ENCODE measurements around the gene MCUR1.

Gene MCUR1

GRCh38 chr6:13813026-13813425 is 1.3 kb downstream of the MCUR1 start:
- H3K4me3 ChIP-seq (ENCODE audit: severe bottlenecking): peak overlapping the region; percentile 72
- 0 out of 2 replicates have a peak, but pooled peaks cover 5% of the 10 kb centered on the region for H3K36me3 ChIP-seq (ENCODE audit: low read depth)
- H3K27ac ChIP-seq (ENCODE audit: poor library complexity, severe bottlenecking): peak overlapping the region; percentile 71
- peaks cover 10% of the 10 kb centered on the region for H3K4me1 ChIP-seq (ENCODE audit: insufficient read depth, poor library complexity, severe bottlenecking)
- no peak for TF ChIP-seq CTCF (IDR thresholded peaks at IDR 0.05; ENCODE audit: poor library complexity, severe bottlenecking)
- no peaks in the 10 kb centered on the region for H3K9me3 ChIP-seq (ENCODE audit: severe bottlenecking)
- ATAC-seq (ENCODE audit: low read depth) (no peak), DNase-seq (ENCODE audit: low spot score) (no peak)
- no peaks in the 10 kb centered on the region for H3K27me3 ChIP-seq (ENCODE audit: insufficient read depth, poor library complexity, severe bottlenecking)

GRCh38 chr6:13812359-13812642 is 2.1 kb downstream of the MCUR1 start:
- H3K4me3 ChIP-seq (ENCODE audit: severe bottlenecking): no peak overlapping the region
- no peaks in the 10 kb centered on the region for H3K27me3 ChIP-seq (ENCODE audit: insufficient read depth, poor library complexity, severe bottlenecking)
- no peak for TF ChIP-seq CTCF (IDR thresholded peaks at IDR 0.05; ENCODE audit: poor library complexity, severe bottlenecking)
- ATAC-seq (ENCODE audit: low read depth) (no peak), DNase-seq (ENCODE audit: low spot score) (no peak)
- H3K36me3 ChIP-seq (ENCODE audit: low read depth): 0 out of 2 replicates have a peak, but pooled peaks cover 5% of the 10 kb centered on the region
- H3K4me1 ChIP-seq (ENCODE audit: insufficient read depth, poor library complexity, severe bottlenecking): peaks cover 10% of the 10 kb centered on the region
- H3K27ac ChIP-seq (ENCODE audit: poor library complexity, severe bottlenecking): no peak overlapping the region
- no peaks in the 10 kb centered on the region for H3K9me3 ChIP-seq (ENCODE audit: severe bottlenecking)

- no peak for TF ChIP-seq CTCF (IDR thresholded peaks at IDR 0.05; ENCODE audit: poor library complexity, severe bottlenecking)
These were observed 2.6 kb downstream of the MCUR1 start for GRCh38 chr6:13811627-13812358.

GRCh38 chr6:13810688-13811446 is 3.5 kb downstream of the MCUR1 start:
- no peak for TF ChIP-seq CTCF (IDR thresholded peaks at IDR 0.05; ENCODE audit: poor library complexity, severe bottlenecking)
- DNase-seq (ENCODE audit: low spot score) (no peak), ATAC-seq (ENCODE audit: low read depth) (no peak)
- H3K4me1 ChIP-seq (ENCODE audit: insufficient read depth, poor library complexity, severe bottlenecking): peaks cover 10% of the 10 kb centered on the region
- H3K27ac ChIP-seq (ENCODE audit: poor library complexity, severe bottlenecking): no peak overlapping the region
- H3K36me3 ChIP-seq (ENCODE audit: low read depth): peaks cover 16% of the 10 kb centered on the region; the same call in 1 of the 2 replicates
- no peaks in the 10 kb centered on the region for H3K27me3 ChIP-seq (ENCODE audit: insufficient read depth, poor library complexity, severe bottlenecking)
- H3K4me3 ChIP-seq (ENCODE audit: severe bottlenecking): no peak overlapping the region
- H3K9me3 ChIP-seq (ENCODE audit: severe bottlenecking): no peaks in the 10 kb centered on the region

More at GRCh38 chr6:13811627-13812358, 2.6 kb downstream of the MCUR1 start:
- Histone ChIP-seq H3K27me3 (ENCODE audit: insufficient read depth, poor library complexity, severe bottlenecking) (no peaks in the 10 kb centered on the region), H3K9me3 (ENCODE audit: severe bottlenecking) (no peaks in the 10 kb centered on the region), H3K4me1 (ENCODE audit: insufficient read depth, poor library complexity, severe bottlenecking) (peaks cover 10% of the 10 kb centered on the region), H3K36me3 (ENCODE audit: low read depth) (peaks cover 10% of the 10 kb centered on the region; the same call in 1 of the 2 replicates), H3K27ac (ENCODE audit: poor library complexity, severe bottlenecking) (no peak overlapping the region), H3K4me3 (ENCODE audit: severe bottlenecking) (no peak overlapping the region)
- ATAC-seq (ENCODE audit: low read depth) (no peak), DNase-seq (ENCODE audit: low spot score) (no peak)

- H3K4me1 ChIP-seq (ENCODE audit: insufficient read depth, poor library complexity, severe bottlenecking): peaks cover 7% of the 10 kb centered on the region
- DNase-seq (ENCODE audit: low spot score) (no peak), ATAC-seq (ENCODE audit: low read depth) (no peak)
- H3K36me3 ChIP-seq (ENCODE audit: low read depth): peaks cover 26% of the 10 kb centered on the region
- H3K27ac ChIP-seq (ENCODE audit: poor library complexity, severe bottlenecking): no peak overlapping the region
- no peaks in the 10 kb centered on the region for H3K27me3 ChIP-seq (ENCODE audit: insufficient read depth, poor library complexity, severe bottlenecking)
- H3K4me3 ChIP-seq (ENCODE audit: severe bottlenecking): no peak overlapping the region
- H3K9me3 ChIP-seq (ENCODE audit: severe bottlenecking): no peaks in the 10 kb centered on the region
- TF ChIP-seq CTCF (IDR thresholded peaks at IDR 0.05; ENCODE audit: poor library complexity, severe bottlenecking): no peak
These were observed 5.6 kb downstream of the MCUR1 start for GRCh38 chr6:13808801-13809200.

Data from RWPE2 (cell line).